GM12873 (cell line): ENCODE data around the gene FAIM2.

Source experiments
- CTCF ChIP-seq: IDR thresholded peaks from 2 replicates; pipeline ENCODE4 v1.5.1; 2012; ENCODE audit warnings: low read depth, mild to moderate bottlenecking, moderate library complexity, low read length, control low read depth; ENCODE audit not compliant: insufficient read depth; ENCODE audit errors: missing control alignments

Gene FAIM2

GRCh38 chr12:49928471-49928870 is 24.8 kb upstream of the FAIM2 start:
- no peak for TF ChIP-seq CTCF

GRCh38 chr12:49925433-49926204 is 21.9 kb upstream of the FAIM2 start:
- TF ChIP-seq CTCF: no peak

- TF ChIP-seq CTCF: no peak
These were observed 21.0 kb upstream of the FAIM2 start for GRCh38 chr12:49924628-49925246.

GRCh38 chr12:49923880-49924556 is 20.3 kb upstream of the FAIM2 start:
- no peak for TF ChIP-seq CTCF

- TF ChIP-seq CTCF: no peak
These were observed 19.4 kb upstream of the FAIM2 start for GRCh38 chr12:49923035-49923644.

- no peak for TF ChIP-seq CTCF
These were observed 18.8 kb upstream of the FAIM2 start for GRCh38 chr12:49922349-49923034.

- TF ChIP-seq CTCF: no peak
These were observed 18.2 kb upstream of the FAIM2 start for GRCh38 chr12:49921936-49922335.
